Stimulated activated CD8-positive, alpha-beta memory T cell treated with anti-CD3 and anti-CD28 coated beads, Interleukin-2, amount 100 ng/mL, for 1 hour (primary cell): ENCODE results near the gene RINL.

ENCODE experiments used
- DNase-seq, 2 donors: peaks; one replicate each; pipeline ENCODE4 v3.0.0-alpha.2; 2020; ENCODE audit warnings: low read depth in 2 of 2

RINL gene

DNA sequence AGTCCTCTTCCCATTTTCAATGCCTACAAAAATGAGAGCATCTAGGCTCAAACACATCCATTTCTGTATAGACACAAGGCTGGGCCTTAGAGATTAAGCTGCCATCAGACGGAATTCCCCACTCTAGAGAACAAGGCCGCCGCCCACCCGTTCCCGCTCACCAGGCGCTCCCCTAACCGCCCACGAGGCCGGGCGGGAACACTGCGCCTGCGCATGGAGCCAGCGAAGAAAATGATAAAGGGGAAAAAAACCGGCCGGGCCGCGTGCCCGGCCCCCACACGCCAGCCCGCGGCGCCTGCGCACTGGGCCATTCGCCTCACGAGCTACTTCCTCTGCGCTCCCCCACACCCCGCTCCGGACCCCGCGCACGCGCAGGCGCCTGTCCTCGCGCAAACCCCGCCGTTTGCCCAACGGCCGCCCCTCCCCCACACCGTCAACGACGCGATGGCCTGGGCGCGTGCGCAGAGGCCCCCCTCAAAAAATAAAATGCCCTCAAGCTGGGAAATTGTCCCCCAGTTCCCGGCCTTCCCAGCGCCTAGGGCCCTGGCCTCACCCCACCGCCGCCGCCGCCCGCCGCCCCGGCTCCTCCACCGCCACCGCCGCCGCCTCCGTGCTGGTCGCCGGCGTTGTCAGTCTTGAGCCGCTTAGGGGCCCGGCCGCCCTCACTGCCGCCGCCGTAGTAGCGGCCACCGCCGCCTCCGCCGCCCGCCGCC, 28.8 kb downstream of the RINL start:
- DNase-seq: peak; percentile 94 to 98

- no peak for DNase-seq
Measured at GRCh38 chr19:38848299-38849146, 29.6 kb downstream of the RINL start.

GRCh38 chr19:38846097-38846496, 32.0 kb downstream of the RINL start:
- DNase-seq: no peak

DNA sequence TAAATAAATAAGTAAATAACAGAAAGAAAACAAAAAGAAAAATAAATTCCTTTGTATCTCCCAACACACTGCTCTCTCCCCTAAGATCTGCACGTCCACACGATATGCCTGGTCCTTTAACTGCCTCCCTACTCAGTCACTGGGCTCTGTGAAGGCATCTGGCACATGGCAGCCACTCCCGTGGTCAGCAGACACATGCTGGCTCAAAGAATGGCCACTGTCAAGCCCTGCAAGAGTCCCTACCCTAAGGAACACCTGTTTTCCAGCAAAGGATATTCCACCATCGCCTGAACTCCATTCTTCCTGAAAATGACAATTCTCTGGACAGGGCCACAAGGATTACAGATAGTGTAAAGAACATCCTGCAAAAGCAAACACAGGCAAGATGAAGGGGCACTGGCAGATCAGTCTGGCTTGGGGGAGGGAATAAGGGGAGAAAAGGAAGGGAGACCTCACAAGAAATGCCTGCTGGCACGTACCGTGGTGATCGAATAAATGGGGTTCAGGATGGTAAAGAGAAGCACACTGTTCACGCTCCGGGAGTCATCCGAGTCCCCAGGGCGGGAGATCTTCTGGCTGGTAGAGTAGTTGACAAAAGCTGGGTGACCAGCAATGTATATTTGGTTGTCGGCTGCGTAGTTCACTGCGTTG, 32.6 kb downstream of the RINL start:
- DNase-seq: no peak

- DNase-seq: no peak
Measured at GRCh38 chr19:38844093-38844686, 33.9 kb downstream of the RINL start.

DNA sequence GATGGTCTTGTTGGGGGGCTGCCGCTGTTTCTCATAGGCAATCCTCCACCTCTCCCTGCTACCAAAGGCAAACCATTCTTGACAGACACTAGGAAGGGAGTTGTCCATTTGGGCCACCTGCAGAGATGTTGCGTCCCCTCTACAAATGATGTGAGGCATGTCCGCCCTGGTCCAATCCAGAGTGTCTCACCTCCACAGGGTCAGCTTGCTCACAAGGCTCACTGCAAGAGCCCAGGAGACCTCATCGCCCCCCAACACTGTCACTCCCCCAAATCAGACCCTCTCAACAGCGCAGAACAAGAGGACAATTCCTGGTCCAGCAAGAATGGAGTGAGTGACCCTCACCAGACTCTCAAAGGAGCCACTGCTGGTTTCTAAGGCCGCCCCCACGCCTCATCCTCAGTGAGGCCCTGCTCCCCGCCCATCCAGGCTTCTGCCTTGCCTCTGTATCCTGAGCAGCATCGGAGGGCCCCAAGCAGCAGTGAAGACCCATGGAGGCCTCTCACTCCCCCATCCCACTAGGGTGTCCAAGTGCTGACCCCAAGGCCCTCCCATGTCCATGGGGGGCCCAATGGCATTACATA, 34.8 kb downstream of the RINL start:
- DNase-seq: no peak

DNA sequence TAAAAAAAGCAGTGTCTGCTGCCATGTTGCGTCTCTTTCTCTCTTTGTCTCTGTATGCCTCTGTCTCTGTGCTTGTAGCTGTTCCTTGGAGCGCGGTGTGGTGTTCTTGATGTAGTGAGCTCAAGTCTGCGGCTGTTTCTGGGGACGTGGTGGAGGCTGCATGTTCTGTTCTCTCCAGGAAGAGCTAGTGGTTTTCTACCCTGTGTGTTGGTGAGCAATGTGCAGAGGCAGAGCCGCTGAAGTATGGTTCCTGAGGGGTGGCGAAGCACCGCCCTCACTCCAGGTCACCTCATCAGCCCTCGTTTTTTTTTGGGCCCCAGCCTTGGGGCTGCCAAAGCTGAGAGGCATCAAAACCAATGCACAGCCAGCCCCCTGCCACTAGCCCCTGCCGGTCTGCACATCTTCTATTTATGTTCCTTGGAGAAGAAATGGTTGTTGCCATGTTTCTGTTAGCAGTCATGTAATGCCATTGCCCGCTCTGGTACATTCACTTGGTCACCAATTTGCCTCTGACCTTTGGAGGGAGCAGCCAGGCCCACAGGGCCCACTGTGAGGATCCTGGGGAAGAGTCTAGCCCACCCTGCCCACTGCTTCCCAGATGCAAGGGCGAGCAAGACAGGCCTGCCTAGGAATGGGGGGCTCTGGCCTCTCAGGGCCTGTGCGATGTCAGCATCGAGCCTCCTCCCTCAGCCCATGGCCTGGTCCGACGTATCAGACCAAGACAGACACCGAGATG, 35.5 kb downstream of the RINL start:
- DNase-seq: peak in 1 of 2 donors; percentile 22

DNA sequence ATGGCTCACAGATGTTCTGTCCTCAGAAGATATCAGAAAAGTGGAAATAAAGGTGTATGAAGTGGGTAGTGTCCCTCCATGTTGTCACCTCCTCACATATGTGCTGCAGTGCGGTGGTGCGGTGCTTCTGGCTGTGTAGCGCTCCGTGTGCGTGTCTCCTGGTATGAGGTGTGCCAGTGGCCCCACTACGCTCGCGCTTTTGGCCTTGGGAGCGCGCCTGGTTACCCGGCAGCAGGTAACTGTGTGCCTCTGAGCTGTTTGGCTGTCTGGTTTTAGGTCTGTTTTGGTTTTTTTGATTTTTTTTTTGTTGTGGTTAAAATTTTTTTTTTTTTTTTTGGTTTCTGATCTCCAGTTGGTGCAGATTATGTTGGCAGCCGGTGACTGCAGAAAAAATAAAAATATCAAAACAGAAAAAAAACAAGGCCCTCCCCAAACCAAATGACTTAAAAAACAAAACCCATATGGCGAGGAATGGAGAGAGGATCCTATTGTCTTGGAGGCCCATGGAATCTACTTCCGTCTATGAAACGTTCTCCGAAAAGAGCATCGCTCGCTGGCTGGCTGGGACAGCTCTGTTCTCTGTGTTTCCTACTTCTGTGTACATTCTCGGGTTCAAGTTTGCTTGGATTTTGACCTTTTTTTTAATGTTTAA, 36.2 kb downstream of the RINL start:
- DNase-seq: no peak

DNA sequence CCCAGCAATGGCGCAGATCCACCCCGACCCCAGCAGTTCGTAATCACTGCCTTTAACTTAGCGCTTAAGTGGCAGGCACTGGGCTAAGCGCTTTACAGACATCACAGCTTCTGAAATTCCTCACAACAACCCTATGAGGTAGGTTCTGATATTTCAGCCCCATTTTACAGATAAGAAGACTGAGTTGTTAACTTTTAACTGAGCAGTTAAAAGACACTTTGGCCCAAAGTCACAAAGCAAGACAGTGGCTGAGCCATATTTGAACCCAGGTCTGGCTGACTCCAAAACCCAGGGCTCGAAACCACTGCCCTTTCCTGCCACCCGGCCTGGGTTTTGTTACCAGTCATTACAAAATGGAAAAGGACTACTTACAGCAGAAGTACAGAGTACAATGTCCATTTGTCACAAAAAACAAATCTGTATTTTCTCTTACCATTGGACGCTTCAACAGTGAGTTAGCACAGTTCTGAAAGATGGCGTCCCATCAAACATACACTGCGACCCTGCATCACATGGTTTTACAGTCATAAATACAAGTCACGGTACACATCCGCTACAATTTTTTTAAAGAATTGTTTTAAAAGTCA, 36.8 kb downstream of the RINL start:
- no peak for DNase-seq

GRCh38 chr19:38840583-38840968, 37.5 kb downstream of the RINL start:
- DNase-seq: no peak

DNA sequence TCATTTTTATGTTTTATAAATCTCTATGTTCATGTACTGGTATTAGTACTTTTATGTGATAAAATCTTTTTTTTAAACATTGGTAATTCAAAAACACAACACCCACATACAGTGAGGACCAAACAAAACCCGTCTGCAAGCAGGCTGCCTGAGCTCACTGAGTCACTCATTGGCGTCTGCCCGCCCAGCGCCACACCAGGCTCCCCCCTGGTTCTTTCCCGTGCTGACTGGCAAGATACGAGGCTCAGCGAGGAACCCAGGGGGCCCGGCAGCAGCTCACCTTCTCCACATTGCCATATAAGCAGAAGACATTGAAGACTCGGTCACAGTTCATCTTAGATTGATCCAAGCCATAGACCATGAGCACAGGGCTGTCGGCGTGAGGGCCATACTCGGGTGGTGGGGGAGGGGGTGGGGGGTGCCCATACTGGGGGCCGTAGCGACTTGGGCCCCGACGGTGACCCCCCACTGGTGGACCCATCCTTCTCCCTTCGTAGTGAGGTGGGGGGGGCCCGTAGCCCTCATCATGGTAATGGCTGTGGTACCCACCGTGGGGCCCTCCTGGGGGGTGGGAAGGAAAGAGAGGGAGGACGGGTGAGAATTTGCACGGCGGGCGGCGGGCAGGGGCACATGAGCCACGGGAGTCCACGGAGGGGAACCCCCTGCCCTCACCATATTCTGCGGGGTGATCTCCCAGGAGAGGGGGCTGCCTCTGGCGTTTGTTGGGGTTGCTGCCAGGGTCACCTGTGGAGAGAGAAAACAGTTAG, 38.1 kb downstream of the RINL start:
- DNase-seq: no peak

DNA sequence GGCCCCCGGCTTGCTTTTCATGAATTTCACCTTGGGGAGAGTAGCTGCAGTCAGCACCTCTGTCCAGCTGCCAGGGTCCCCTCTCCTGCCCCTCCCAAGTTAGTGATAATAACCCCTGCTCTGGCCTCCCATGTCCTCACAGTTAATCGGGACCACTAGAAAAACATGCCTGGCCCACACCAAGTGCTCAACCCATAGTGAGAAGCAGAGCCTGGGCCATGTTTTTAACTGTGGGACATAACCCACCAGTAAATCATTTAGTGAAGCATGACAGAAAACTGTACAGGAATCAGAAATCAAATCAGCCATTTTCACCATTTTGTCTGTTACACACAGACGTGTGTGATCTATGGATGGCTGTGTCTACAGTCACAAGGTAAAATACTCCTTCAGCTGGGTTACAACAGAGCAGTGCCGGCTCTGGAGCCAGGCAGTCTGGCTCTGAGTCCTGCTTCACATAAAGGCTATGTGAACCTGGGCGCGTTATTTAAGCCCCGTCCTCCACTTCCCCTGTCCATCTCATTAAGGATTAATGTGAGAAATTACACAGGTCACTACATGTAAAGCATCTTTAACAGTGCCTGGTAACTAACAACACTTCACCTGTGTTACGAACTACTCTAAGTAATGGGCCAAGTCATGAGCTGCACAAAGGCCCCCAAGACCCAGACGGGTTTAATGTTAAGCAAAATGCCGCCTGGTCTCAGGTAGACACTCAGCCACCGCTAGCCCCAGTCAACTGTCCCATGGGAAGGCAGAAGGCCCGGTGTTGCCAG, 38.9 kb downstream of the RINL start:
- DNase-seq: no peak

DNA sequence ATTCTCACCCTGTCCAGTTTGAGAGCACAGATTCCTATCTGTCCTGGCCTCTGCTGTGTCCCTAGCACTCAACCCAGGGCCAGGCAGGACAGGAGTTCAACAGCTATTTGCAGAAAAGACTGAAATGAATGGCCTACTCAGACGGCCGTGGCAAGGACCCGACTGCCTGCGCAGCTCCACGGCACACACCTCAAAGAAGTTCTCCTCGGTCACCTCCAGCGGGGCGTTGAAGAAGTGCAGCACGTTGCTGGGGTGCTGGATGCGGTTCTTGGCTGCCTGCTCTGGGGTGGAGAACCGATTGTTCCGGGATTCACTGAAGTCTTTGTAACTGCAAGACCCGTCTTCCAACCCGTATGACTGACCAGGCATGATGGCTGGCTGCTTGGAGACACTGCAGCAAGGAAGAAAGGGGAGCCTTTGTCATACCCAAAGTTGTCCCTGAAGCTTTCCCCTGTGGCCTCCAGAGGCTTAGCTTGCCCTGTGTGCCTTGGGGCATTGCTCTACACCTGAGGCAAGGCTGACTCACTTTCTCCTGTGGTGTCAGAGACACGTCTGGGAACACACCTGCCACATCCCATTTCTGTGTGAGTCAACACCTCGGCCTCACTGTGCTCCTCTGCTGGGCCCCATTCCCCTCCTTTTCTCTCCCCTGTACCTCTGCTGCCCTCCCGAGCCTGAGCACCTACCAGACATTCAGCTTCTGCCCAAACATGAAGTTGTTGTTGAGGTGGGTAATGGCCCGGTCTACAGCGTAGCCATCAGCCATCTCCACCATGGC, 39.7 kb downstream of the RINL start:
- no peak for DNase-seq

DNA sequence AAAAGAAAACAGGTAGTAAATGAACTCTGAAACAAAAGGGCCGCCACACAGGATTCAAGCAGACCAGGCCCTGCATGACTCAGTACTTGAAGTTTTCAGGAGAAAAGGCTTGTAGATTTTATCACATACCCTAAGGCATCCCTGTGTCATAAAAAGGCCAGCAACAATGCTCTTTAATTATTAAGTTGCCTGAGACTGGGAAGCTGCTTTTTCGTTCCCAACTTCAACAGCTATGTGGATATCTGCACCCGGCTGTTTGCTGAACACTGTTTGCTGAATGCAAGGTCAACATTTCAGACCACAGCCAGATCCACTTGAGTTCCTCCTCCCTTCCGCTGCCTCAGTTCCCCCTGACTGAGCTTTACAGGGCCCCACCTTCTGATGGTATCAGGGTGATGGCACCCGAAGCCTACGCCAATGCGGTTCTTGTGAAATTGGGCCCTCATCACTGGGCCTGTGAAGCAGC, 40.4 kb downstream of the RINL start:
- no peak for DNase-seq

GRCh38 chr19:38836983-38837626, 41.0 kb downstream of the RINL start:
- DNase-seq: no peak

DNA sequence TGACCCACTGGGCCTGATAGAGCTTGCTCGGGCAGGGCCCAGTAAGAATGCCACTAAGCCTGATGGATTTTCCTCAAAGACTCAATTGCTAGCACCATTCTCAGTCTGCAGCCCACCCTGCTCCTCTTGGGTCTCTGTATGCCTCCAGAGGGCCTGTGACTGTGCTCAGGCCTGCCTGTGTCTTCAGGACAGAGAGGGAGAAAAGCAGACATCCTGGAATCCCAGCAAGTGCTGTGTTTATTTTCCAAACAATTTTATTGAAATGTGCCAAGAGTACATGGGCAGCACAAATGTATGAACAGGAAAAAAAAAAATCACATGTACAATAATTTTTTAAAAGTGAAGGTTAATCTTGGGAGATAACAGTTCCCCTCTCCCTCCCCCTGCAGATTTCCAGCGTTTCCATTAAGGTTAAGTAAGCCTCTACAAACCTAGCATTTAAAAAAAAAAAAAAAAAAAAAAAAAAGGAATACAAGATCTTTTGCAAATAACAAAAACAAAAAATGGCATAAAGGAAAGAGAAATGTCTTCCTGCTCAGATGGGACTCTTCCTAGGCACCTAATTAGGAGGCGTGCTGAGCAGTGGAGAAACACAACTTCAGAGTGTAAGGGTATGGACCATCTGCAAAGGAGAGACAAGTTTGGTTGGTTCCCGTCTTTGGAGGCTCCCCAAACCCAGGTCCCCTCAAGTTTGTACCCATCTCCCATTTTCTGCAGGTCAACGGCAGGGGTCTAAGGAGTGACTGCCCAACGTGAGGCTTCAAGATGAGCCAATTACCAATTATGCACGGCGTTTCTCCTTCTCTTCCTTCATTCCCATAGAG, 41.7 kb downstream of the RINL start:
- no peak for DNase-seq
